ENCODE measurements around the gene MAN1A2.

MAN1A2 gene

GRCh38 chr1:117501281-117501680 is 134.0 kb downstream of the MAN1A2 start:
- CTCF ChIA-PET: interaction anchor here (3.3 kb wide), 1 partner anchor 12 kb away, joined by 16 read pairs; no protein-coding TSS in a partner anchor
- POLR2A ChIA-PET: no interaction called here
- Histone ChIP-seq H3K27ac (ENCODE audit: extremely low read depth, low read depth, low read length) (no peak overlapping the region), H3K4me1 (ENCODE audit: control insufficient read depth, insufficient read depth, low read length) (no peaks in the 10 kb centered on the region), H3K9me3 (ENCODE audit: control insufficient read depth, insufficient read depth, low read depth, low read length) (no peaks in the 10 kb centered on the region), H3K36me3 (ENCODE audit: control insufficient read depth in 2 of 2, insufficient read depth in 1 of 2, low read length in 2 of 2) (peaks cover 0 to 16% of the 10 kb centered on the region in 2 experiments; a peak in 1 of 3 replicates), H3K4me3 (ENCODE audit: low read depth, low read length) (no peak overlapping the region)
- TF ChIP-seq ZNF133 (tag by site-specific recombination; IDR thresholded peaks at IDR 0.05) (no peak), ZNF658 (tag by site-specific recombination; IDR thresholded peaks at IDR 0.05) (no peak), ZNF302 (tag by site-specific recombination; IDR thresholded peaks at IDR 0.05; ENCODE audit: low read depth) (no peak), CTCF (tag by site-specific recombination; IDR thresholded peaks at IDR 0.05) (no peak), SP3 (tag by site-specific recombination; IDR thresholded peaks at IDR 0.05) (no peak), HOXA7 (CRISPR knock-in tag; IDR thresholded peaks at IDR 0.05; ENCODE audit: borderline replicate concordance) (no peak), ZNF174 (tag by site-specific recombination; IDR thresholded peaks at IDR 0.05) (no peak), ZNF433 (tag by site-specific recombination; IDR thresholded peaks at IDR 0.05; ENCODE audit: low read depth) (no peak), ZNF626 (tag by site-specific recombination; IDR thresholded peaks at IDR 0.05) (no peak), ZNF791 (tag by site-specific recombination; IDR thresholded peaks at IDR 0.05) (no peak), PATZ1 (tag by site-specific recombination; IDR thresholded peaks at IDR 0.05) (no peak), ZNF623 (tag by site-specific recombination; IDR thresholded peaks at IDR 0.05) (no peak), ZNF391 (tag by site-specific recombination; IDR thresholded peaks at IDR 0.05; ENCODE audit: borderline replicate concordance, low read depth) (no peak), ZNF747 (tag by site-specific recombination; IDR thresholded peaks at IDR 0.05) (no peak)
- TF ChIP-seq, protein P1, sequence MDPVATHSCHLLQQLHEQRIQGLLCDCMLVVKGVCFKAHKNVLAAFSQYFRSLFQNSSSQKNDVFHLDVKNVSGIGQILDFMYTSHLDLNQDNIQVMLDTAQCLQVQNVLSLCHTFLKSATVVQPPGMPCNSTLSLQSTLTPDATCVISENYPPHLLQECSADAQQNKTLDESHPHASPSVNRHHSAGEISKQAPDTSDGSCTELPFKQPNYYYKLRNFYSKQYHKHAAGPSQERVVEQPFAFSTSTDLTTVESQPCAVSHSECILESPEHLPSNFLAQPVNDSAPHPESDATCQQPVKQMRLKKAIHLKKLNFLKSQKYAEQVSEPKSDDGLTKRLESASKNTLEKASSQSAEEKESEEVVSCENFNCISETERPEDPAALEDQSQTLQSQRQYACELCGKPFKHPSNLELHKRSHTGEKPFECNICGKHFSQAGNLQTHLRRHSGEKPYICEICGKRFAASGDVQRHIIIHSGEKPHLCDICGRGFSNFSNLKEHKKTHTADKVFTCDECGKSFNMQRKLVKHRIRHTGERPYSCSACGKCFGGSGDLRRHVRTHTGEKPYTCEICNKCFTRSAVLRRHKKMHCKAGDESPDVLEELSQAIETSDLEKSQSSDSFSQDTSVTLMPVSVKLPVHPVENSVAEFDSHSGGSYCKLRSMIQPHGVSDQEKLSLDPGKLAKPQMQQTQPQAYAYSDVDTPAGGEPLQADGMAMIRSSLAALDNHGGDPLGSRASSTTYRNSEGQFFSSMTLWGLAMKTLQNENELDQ (tag by site-specific recombination; IDR thresholded peaks at IDR 0.05; ENCODE audit: low read depth): no peak

GRCh38 chr1:117511273-117511672 is 144.0 kb downstream of the MAN1A2 start:
- H3K9me3 ChIP-seq (ENCODE audit: control insufficient read depth, insufficient read depth, low read depth, low read length): no peaks in the 10 kb centered on the region
- TF ChIP-seq ZNF513 (tag by site-specific recombination; IDR thresholded peaks at IDR 0.05) (no peak), ZNF558 (tag by site-specific recombination; IDR thresholded peaks at IDR 0.05) (no peak)
- TF ChIP-seq, protein P2, sequence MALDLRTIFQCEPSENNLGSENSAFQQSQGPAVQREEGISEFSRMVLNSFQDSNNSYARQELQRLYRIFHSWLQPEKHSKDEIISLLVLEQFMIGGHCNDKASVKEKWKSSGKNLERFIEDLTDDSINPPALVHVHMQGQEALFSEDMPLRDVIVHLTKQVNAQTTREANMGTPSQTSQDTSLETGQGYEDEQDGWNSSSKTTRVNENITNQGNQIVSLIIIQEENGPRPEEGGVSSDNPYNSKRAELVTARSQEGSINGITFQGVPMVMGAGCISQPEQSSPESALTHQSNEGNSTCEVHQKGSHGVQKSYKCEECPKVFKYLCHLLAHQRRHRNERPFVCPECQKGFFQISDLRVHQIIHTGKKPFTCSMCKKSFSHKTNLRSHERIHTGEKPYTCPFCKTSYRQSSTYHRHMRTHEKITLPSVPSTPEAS (tag by site-specific recombination; IDR thresholded peaks at IDR 0.05): no peak
- POLR2A ChIA-PET: no interaction called here
- peaks cover 0 to 4% of the 10 kb centered on the region in 2 experiments; a peak in 1 of 3 replicates for H3K36me3 ChIP-seq (ENCODE audit: control insufficient read depth in 2 of 2, insufficient read depth in 1 of 2, low read length in 2 of 2)
- H3K4me3 ChIP-seq (ENCODE audit: low read depth, low read length): no peak overlapping the region
- CTCF ChIA-PET: interaction anchor here (1.0 to 4.6 kb wide), 5 partner anchors 12 to 385 kb away, joined by 4 to 39 read pairs (median 17); no protein-coding TSS in a partner anchor
- no peak overlapping the region for H3K27ac ChIP-seq (ENCODE audit: extremely low read depth, low read depth, low read length)
- H3K4me1 ChIP-seq (ENCODE audit: control insufficient read depth, insufficient read depth, low read length): no peaks in the 10 kb centered on the region
